Stimulated activated CD8-positive, alpha-beta memory T cell treated with anti-CD3 and anti-CD28 coated beads, Interleukin-4, amount 100 ng/mL, for 1 hour (primary cell): ENCODE measurements around the gene SH3BGR.
"Not testable (repeated sequence)": the region's sequence is repeated elsewhere in the genome, so short reads cannot be mapped to it uniquely, and the experiment has no call there.

Source experiments
- DNase-seq, 2 donors: peaks; one replicate each; pipeline ENCODE4 v3.0.0-alpha.2; 2020; ENCODE audit warnings: low read depth in 2 of 2, low spot score in 1 of 2

The SH3BGR gene

GRCh38 chr21:39451332-39452206 is at the start of gene SH3BGR:
SH3BGR (plus strand) TSS chr21:39451970; CDS start chr21:39452097, 127 bp downstream.
- DNase-seq: no peak

GRCh38 chr21:39406065-39406464 is 45.7 kb upstream of the SH3BGR start:
- DNase-seq: no peak

DNA sequence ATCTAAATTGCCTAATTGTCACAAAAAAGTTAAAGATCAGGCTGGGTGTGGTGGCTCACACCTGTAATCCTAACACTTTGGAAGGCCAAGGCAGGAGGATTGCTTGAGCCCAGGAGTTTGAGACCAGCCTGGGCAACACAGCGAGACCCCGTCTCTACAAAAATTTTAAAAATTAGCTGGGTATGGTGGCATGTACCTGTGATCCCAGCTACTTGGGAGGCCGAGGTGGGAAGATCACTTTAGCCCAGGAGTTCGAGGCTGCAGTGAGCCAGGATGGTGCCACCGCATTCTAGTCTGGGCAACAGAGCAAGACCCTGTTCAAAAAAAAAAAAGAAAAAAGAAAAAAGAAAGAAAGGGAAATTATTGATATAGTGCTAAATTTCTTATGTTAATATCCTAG is 32.6 kb upstream of the SH3BGR start:
- DNase-seq: not testable (repeated sequence)

DNA sequence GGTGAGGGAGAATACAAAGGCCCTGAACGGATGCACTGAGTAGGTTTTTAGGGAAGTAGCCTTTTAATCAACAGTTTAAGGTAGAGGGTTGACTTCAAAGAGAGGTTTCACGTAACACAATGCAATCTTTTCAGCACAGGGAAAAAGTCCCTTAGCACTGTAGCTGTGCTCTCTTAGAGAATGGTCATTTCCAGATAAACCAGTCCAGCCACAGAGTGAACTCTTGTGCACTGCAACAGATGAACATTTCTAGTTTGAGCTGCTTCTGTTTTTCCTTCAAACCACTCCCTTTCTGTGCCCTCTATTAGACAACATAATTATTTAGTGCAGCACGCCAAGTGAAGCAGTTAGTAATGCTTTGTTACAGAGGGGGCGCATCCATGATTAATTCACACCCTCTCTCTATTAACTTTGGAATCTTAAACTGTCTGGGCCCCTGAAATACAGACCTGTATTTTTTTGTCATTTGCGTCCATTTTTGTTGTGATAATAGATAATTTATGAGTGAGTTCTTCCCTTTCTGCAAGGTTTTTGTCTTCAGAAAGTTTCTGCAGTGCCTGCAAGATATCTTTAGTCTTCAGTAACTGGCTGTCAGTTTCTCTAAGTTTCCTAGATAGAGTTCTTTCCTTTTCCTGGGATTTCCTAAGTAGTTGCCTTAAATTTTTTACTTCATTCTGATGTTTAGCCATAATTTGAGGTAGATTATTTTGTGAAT is 29.1 kb upstream of the SH3BGR start:
- DNase-seq: no peak

DNA sequence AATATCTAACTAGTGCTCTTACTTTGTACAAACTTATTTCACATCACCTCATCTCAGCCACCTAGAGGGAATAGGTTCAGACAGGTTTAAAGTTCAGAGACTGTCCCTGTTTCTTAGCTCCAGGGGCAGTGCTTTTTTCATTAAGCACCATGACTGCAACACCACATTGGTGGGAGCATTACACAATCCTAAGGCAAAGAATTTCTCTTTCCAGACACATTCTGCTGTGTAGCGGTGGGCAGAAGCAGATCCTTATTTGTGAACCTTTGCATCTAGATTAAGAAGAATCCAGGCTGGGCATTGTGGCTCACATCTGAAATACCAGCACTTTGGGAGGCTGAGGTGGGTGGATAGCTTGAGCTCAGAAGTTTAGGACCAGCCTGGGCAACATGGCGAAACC is 22.3 kb upstream of the SH3BGR start:
- DNase-seq: no peak

DNA sequence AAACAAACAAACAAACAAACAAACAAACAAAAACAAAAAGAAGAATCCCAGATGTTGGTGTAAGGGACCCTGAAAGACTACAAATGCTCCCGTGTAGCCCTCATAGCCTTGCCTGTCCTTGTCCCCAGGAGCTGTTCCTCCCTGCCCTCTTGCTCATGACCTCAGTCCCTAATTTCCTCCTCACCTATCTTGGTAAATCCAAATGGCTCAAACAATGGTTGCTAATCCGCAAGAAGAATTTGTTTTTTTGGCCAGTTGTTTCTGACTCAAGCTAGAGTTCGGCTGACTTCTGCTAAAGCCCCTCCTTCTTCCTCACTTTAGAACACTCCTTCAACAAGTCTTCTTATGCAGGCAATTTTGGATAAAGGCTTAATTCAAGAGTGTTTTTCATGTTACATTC is 21.8 kb upstream of the SH3BGR start:
- DNase-seq: no peak

DNA sequence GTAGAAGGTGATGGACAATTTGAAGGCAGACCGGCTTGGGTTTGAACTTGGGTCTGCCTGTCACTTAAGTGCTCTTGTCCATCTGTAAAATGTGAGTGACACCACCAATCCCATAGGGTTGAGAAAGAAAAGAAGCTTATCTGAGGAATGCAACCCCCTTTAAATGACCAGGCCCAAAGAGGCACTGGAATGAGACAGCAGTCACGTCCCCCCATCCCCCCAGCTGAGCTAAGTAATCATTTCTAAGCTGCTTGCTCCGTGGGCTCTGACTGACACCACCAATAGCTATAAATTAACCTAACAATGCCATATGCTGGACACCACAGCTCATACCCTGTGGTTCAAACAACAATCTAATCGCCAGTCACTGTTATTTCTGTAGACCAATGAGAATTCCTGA is 21.3 kb upstream of the SH3BGR start:
- no peak for DNase-seq

GRCh38 chr21:39430954-39431353 is 20.8 kb upstream of the SH3BGR start:
- DNase-seq: no peak

DNA sequence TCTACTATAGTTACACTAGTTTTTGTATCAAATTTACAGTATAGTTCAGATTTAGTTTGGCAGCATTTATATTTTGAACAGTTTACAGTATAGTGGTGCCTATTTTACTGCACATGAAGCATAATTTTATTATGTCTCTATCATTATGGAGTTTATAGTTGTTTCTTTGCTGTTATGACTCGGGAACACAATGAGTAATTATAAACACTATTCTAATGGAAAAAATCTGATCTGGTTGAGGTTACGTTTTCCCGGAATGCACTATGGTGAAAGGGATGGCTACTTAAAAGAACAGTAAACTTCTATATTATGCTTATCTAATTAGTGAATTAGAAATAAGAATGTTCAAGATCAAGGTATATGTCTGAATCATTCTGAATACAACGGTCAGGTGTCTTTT is 16.8 kb upstream of the SH3BGR start:
- DNase-seq: no peak

GRCh38 chr21:39439232-39439631 is 12.5 kb upstream of the SH3BGR start:
- DNase-seq: no peak

GRCh38 chr21:39441502-39442475 is 10.0 kb upstream of the SH3BGR start:
- DNase-seq: peak in 1 of 2 donors; percentile 3

DNA sequence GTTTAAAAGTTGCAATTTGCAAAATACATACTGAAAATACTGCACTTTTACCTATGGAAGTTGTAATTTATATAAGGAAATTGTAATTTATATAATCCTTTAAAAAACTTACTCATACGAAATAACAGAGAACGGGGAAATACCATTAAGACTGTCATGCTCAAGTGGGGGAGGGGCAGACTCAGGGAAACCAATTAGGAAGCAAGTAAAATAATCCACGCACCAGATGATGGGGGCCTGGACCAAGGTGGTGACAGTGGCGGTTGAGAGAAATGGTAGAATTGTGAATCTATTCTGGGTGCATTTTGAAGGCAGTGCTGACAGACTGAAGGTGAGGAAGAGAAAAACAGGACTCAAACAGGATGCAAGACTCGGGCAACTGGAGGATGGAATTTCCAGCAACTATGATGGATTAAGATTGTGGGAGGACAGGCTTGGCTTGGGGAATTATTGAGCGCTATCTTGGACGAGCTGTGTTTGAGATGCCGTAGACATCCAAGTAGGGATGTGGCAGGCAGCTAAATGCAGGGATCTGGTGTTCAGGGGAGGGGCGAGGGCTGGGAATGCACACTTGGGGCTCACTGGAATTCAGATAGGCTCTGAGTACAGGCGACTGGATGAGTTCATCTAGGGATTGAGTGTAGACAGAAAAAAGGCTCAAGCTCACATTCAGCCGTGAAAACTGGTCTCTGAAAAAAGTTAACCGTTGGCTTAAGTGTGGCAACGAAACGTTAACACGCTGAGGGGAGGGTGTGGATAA is 7.2 kb upstream of the SH3BGR start:
- DNase-seq: no peak

GRCh38 chr21:39445321-39446269 is 6.2 kb upstream of the SH3BGR start, which contains the start of gene LCA5L:
LCA5L (minus strand) TSS chr21:39445778; CDS start chr21:39428493, 17,285 bp downstream.
- DNase-seq: peak; percentile 66 to 83

DNA sequence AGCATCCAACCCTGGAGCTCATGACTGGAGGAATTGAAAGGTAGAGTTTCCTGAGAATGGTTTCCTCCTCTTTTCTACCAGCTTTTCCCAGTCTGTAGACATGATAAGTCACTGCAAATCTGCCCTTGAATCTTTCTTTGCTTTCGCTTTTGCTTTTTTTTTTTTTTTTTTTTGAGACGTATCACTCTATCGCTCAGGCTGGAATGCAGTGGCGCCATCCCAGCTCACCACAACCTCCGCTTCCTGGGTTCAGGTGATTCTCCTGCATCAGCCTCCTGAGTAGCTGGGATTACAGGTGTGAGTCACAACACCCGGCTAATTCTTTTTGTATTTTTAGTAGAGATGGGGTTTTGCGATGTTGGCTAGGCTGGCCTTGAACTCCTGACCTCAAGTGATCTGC is 4.5 kb upstream of the SH3BGR start:
- DNase-seq: no peak

DNA sequence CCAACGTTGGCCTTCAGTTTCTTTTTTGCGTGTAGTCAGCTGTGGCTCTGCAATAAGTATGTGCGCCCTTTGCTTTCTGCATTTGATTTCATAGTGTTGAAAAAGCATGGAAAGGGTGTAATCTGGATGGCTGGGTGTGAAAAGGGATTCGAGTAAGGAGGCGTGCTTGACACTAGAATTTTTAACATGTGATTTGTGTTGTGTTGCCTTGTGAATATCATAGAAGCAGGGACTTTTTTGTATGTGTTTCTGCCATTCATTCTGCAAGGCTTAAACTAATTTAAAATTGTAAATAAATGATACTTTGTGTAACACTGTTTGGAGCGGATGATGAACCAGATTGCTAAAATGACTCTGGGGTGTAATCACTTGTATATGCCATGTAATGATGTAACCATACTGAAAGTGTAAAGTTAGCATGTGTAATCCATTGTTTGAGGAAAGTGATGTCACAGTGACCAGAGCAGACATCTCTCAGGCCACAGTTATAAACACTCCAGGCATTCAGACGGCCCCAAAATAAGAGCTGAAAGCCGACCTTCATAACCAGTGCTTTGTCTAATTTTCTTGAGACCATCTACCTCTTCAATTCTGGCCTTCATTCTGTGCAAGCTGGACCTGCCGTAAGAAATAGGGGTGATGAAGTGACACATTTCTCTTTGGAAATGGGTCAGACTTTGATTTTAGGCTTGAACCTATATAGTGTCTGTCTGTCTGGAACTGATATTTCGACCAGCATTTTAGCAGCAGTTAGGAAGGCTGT is 618 bp downstream of the SH3BGR start:
- DNase-seq: no peak

DNA sequence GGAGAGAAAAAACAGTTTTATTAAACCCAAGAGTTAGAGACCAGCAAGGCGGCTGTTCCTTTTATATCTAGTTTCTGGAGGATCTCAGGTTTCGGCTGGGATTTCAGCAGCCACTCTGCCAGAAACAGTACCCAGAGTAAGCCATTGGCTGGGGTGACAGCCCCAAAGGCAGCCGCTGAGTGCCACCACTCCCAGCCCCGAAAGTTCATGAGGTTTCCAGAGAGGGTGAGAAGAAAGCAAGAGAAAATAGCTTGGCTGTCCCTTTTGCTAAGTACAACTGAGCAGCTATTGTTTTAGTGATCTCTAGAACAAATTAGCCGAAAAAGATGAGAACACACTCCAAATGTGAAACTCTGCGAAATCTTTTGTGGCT is 1.2 kb downstream of the SH3BGR start:
- DNase-seq: no peak

GRCh38 chr21:39453571-39454179 is 1.9 kb downstream of the SH3BGR start:
- DNase-seq: no peak
